Stimulated activated naive CD8-positive, alpha-beta T cell treated with anti-CD3 and anti-CD28 coated beads, Interleukin-15, Interleukin-2, amounts not matched to agents 100 ng/mL and 50 ng/mL, for 24 hours (primary cell): Measurements from ENCODE around the gene ADCY3.

Source experiments
- H3K27ac Mint-ChIP-seq: one replicate; pipeline ENCODE4 v1.8.0; 2021; ENCODE audit warnings: mild to moderate bottlenecking, mixed read lengths
- H3K27me3 Mint-ChIP-seq: one replicate; pipeline ENCODE4 v1.8.0; 2021; ENCODE audit warnings: mixed read lengths
- H3K36me3 Mint-ChIP-seq: one replicate; pipeline ENCODE4 v1.8.0; 2021; ENCODE audit warnings: low read depth, mixed read lengths
- H3K4me1 Mint-ChIP-seq: one replicate; pipeline ENCODE4 v1.8.0; 2021; ENCODE audit warnings: low read depth, mixed read lengths
- H3K4me3 Mint-ChIP-seq: one replicate; pipeline ENCODE4 v1.8.0; 2021; ENCODE audit warnings: mild to moderate bottlenecking, mixed read lengths
- H3K9me3 Mint-ChIP-seq: one replicate; pipeline ENCODE4 v1.8.0; 2021; ENCODE audit warnings: mixed read lengths

The ADCY3 gene

GRCh38 chr2:24863641-24864040 lies 56.4 kb downstream of the ADCY3 start:
- Mint-ChIP-seq H3K27ac (no peak overlapping the region), H3K4me1 (no peaks in the 10 kb centered on the region)

GRCh38 chr2:24861500-24861899 lies 58.5 kb downstream of the ADCY3 start:
- H3K27ac Mint-ChIP-seq = no peak overlapping the region
- no peak overlapping the region for H3K4me3 Mint-ChIP-seq
- H3K9me3 Mint-ChIP-seq = no peaks in the 10 kb centered on the region
- peaks cover 26% of the 10 kb centered on the region for H3K36me3 Mint-ChIP-seq
- no peaks in the 10 kb centered on the region for H3K4me1 Mint-ChIP-seq
- no peaks in the 10 kb centered on the region for H3K27me3 Mint-ChIP-seq

More at GRCh38 chr2:24863641-24864040, 56.4 kb downstream of the ADCY3 start:
- peaks cover 31% of the 10 kb centered on the region for H3K36me3 Mint-ChIP-seq
- H3K9me3 Mint-ChIP-seq = no peaks in the 10 kb centered on the region
- no peaks in the 10 kb centered on the region for H3K27me3 Mint-ChIP-seq
- no peak overlapping the region for H3K4me3 Mint-ChIP-seq

GRCh38 chr2:24860631-24861030 lies 59.4 kb downstream of the ADCY3 start:
- Mint-ChIP-seq H3K4me1 (no peaks in the 10 kb centered on the region), H3K9me3 (no peaks in the 10 kb centered on the region), H3K27ac (no peak overlapping the region), H3K27me3 (no peaks in the 10 kb centered on the region), H3K4me3 (no peak overlapping the region), H3K36me3 (peaks cover 26% of the 10 kb centered on the region)

GRCh38 chr2:24859968-24860600 lies 60.0 kb downstream of the ADCY3 start:
- no peak overlapping the region for H3K4me3 Mint-ChIP-seq
- H3K27me3 Mint-ChIP-seq = no peaks in the 10 kb centered on the region
- no peak overlapping the region for H3K27ac Mint-ChIP-seq
- no peaks in the 10 kb centered on the region for H3K9me3 Mint-ChIP-seq
- peaks cover 26% of the 10 kb centered on the region for H3K36me3 Mint-ChIP-seq
- no peaks in the 10 kb centered on the region for H3K4me1 Mint-ChIP-seq

GRCh38 chr2:24858996-24859395 lies 61.0 kb downstream of the ADCY3 start:
- no peaks in the 10 kb centered on the region for H3K9me3 Mint-ChIP-seq
- no peak overlapping the region for H3K4me3 Mint-ChIP-seq
- H3K4me1 Mint-ChIP-seq = no peaks in the 10 kb centered on the region
- H3K27ac Mint-ChIP-seq = no peak overlapping the region
- H3K36me3 Mint-ChIP-seq = peaks cover 26% of the 10 kb centered on the region
- H3K27me3 Mint-ChIP-seq = no peaks in the 10 kb centered on the region

- Mint-ChIP-seq H3K27ac (no peak overlapping the region), H3K27me3 (no peaks in the 10 kb centered on the region), H3K36me3 (peaks cover 28% of the 10 kb centered on the region), H3K4me1 (no peaks in the 10 kb centered on the region), H3K4me3 (no peak overlapping the region), H3K9me3 (no peaks in the 10 kb centered on the region)
Measured at GRCh38 chr2:24857746-24858145, 62.3 kb downstream of the ADCY3 start.

GRCh38 chr2:24856791-24857211 lies 63.2 kb downstream of the ADCY3 start:
- H3K9me3 Mint-ChIP-seq = no peaks in the 10 kb centered on the region
- no peak overlapping the region for H3K27ac Mint-ChIP-seq
- H3K27me3 Mint-ChIP-seq = no peaks in the 10 kb centered on the region
- no peak overlapping the region for H3K4me3 Mint-ChIP-seq
- H3K36me3 Mint-ChIP-seq = peaks cover 29% of the 10 kb centered on the region
- H3K4me1 Mint-ChIP-seq = no peaks in the 10 kb centered on the region

GRCh38 chr2:24855726-24856125 lies 64.3 kb downstream of the ADCY3 start:
- H3K9me3 Mint-ChIP-seq = no peaks in the 10 kb centered on the region
- H3K4me3 Mint-ChIP-seq = no peak overlapping the region
- peaks cover 35% of the 10 kb centered on the region for H3K36me3 Mint-ChIP-seq
- H3K27me3 Mint-ChIP-seq = no peaks in the 10 kb centered on the region
- no peak overlapping the region for H3K27ac Mint-ChIP-seq
- no peaks in the 10 kb centered on the region for H3K4me1 Mint-ChIP-seq

- Mint-ChIP-seq H3K9me3 (no peaks in the 10 kb centered on the region), H3K27ac (no peak overlapping the region), H3K36me3 (peaks cover 39% of the 10 kb centered on the region), H3K4me3 (no peak overlapping the region), H3K4me1 (no peaks in the 10 kb centered on the region), H3K27me3 (no peaks in the 10 kb centered on the region)
Measured at GRCh38 chr2:24855022-24855622, 64.9 kb downstream of the ADCY3 start.

- Mint-ChIP-seq H3K27me3 (no peaks in the 10 kb centered on the region), H3K4me1 (no peaks in the 10 kb centered on the region), H3K9me3 (no peaks in the 10 kb centered on the region), H3K4me3 (no peak overlapping the region), H3K36me3 (peaks cover 44% of the 10 kb centered on the region), H3K27ac (no peak overlapping the region)
Measured at GRCh38 chr2:24853996-24854395, 66.0 kb downstream of the ADCY3 start.

- no peaks in the 10 kb centered on the region for H3K4me1 Mint-ChIP-seq
- peaks cover 39% of the 10 kb centered on the region for H3K36me3 Mint-ChIP-seq
- no peaks in the 10 kb centered on the region for H3K27me3 Mint-ChIP-seq
- H3K4me3 Mint-ChIP-seq = no peak overlapping the region
- no peaks in the 10 kb centered on the region for H3K9me3 Mint-ChIP-seq
- no peak overlapping the region for H3K27ac Mint-ChIP-seq
Measured at GRCh38 chr2:24853046-24853445, 67.0 kb downstream of the ADCY3 start.

GRCh38 chr2:24852431-24853020 lies 67.5 kb downstream of the ADCY3 start:
- H3K36me3 Mint-ChIP-seq = peaks cover 36% of the 10 kb centered on the region
- no peaks in the 10 kb centered on the region for H3K27me3 Mint-ChIP-seq
- no peaks in the 10 kb centered on the region for H3K4me1 Mint-ChIP-seq
- H3K27ac Mint-ChIP-seq = no peak overlapping the region
- no peaks in the 10 kb centered on the region for H3K9me3 Mint-ChIP-seq
- H3K4me3 Mint-ChIP-seq = no peak overlapping the region

- no peaks in the 10 kb centered on the region for H3K4me1 Mint-ChIP-seq
- no peaks in the 10 kb centered on the region for H3K9me3 Mint-ChIP-seq
- no peak overlapping the region for H3K27ac Mint-ChIP-seq
- no peaks in the 10 kb centered on the region for H3K27me3 Mint-ChIP-seq
- H3K36me3 Mint-ChIP-seq = peaks cover 40% of the 10 kb centered on the region
- no peak overlapping the region for H3K4me3 Mint-ChIP-seq
Measured at GRCh38 chr2:24852026-24852425, 68.0 kb downstream of the ADCY3 start.

GRCh38 chr2:24850944-24851343 lies 69.1 kb downstream of the ADCY3 start:
- Mint-ChIP-seq H3K27ac (no peak overlapping the region), H3K27me3 (no peaks in the 10 kb centered on the region), H3K4me1 (no peaks in the 10 kb centered on the region), H3K4me3 (no peak overlapping the region), H3K36me3 (peaks cover 38% of the 10 kb centered on the region), H3K9me3 (no peaks in the 10 kb centered on the region)

- Mint-ChIP-seq H3K27me3 (no peaks in the 10 kb centered on the region), H3K4me3 (no peak overlapping the region), H3K36me3 (peaks cover 26% of the 10 kb centered on the region), H3K4me1 (no peaks in the 10 kb centered on the region), H3K9me3 (no peaks in the 10 kb centered on the region), H3K27ac (no peak overlapping the region)
Measured at GRCh38 chr2:24845691-24846090, 74.3 kb downstream of the ADCY3 start.
